Measurements from ENCODE around the gene MALL. TPM values are rescaled to one million over a fixed set of nuclear protein-coding genes. Genes with fewer than 3 reads are reported as not detected.
"Not testable (repeated sequence)": the region's sequence is repeated elsewhere in the genome, so short reads cannot be mapped to it uniquely, and the experiment has no call there.

The MALL gene
- total RNA-seq, 1 donor from 2014 or later: 1.2 TPM

DNA sequence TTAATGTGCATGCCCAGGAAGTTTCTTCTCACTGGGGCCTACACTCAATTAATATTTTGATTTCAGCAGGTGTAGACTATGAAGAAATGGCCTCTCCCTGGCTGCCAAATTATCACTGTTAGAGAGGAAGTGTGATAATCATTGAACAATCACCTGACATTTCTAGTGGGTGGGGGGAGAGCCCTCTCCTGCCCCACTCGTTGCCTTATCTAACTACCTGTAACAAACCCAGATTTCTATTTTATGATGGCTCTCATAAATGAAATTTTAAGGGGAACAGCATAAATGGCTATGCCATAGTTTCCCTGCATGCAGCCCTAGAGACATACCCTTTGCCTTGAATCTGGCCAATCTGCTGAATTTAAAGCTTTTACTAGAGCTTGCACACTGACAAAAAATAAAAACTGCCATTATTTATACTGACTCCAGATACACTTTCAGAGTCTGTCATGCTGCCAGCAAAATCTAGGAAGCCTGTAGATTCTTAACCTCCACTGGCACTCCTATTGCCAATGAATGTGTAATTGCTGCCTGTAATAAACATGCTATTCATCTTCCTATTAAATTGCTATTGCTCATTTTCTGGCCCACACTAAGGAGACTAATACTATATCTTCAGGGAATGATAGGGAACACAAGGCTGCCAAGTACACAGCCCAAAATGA, 55.8 kb downstream of the MALL start:
- H3K4me1 Mint-ChIP-seq: not testable (repeated sequence)

DNA sequence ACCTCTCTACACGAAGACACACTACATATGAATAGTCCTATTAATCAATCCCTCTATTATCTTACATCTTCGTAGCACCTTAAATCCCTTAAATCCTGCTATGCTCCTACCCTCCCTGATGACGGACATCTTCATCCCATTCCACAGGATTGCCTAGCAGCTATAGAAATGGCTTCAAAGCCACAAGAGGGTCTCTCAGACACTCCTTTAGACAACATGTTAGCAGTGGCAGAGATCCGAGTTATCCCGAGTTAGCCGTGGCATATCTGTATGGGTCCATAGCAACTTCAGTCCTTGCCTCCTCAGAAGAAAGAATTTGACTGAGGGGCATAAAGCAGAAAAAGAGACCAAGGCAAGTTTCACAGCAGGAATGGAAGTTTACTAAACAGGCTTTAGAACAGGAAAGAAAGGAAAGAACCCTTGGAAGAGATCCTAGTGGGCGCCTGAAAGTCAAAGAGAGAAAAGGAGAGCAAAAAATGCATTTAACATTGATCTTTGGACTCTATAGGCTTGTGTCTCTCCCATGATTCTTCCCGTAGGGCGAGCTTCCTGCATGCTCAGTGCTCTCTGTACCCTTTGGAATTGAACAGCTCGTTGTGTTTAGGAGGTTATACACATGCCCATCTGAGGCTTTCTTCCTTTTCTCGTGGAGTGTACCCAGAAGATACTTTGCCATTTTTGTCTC, 56.5 kb downstream of the MALL start:
- H3K36me3 Mint-ChIP-seq (ENCODE audit: low read depth); H3K27ac Mint-ChIP-seq; H3K4me3 Mint-ChIP-seq; H3K27me3 Mint-ChIP-seq; H3K4me1 Mint-ChIP-seq; DNase-seq; intact Hi-C loops (cut with micrococcal nuclease); H3K9me3 Mint-ChIP-seq: not testable (repeated sequence)

More for the DNA sequence above, 55.8 kb downstream of the MALL start:
- DNase-seq; H3K27me3 Mint-ChIP-seq; H3K9me3 Mint-ChIP-seq; H3K4me3 Mint-ChIP-seq; H3K27ac Mint-ChIP-seq; intact Hi-C loops (cut with micrococcal nuclease); H3K36me3 Mint-ChIP-seq (ENCODE audit: low read depth): not testable (repeated sequence)

DNA sequence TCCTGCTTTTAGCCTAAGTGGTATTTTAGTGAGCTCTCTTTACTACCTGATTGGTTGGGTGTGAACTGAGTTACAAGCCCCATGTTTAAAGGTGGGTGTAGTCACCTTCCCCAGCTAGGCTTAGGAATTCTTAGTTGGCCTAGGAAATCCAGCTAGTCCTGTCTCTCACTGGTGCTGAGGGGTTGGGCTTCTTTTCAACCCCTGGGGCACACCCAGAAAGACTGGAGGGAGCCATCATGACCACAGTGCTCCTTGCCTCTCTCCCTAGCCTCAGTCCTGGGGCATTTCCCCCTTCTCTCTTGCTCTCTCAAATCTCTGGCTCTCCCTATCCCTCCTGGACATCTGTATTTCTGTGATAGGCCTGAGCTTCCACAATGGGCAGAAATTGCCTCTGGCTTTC, 57.6 kb downstream of the MALL start:
- H3K4me3 Mint-ChIP-seq; intact Hi-C loops (cut with micrococcal nuclease); H3K36me3 Mint-ChIP-seq (ENCODE audit: low read depth); H3K27ac Mint-ChIP-seq; H3K27me3 Mint-ChIP-seq; DNase-seq; H3K4me1 Mint-ChIP-seq; H3K9me3 Mint-ChIP-seq: not testable (repeated sequence)

DNA sequence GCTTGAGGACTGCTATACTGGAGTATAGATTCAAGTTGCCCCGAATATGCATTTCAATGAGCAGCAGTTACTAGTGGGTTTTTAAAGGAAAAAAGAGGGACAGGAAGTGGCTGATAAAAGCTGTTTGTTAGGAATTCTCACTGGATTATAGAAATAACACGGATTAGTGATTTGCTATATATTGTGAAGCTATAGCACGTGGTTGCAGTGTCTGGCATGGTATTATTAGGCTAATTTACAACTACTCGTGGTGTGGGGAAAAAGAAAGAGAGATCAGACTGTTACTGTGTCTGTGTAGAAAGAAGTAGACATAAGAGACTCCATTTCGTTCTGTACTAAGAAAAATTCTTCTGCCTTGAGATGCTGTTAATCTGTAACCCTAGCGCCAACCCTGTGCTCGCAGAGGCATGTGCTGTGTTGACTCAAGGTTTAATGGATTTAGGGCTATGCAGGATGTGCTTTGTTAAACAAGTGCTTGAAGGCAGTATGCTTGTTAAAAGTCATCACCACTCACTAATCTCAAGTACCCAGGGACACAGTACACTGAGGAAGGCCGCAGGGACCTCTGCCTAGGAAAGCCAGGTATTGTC, 59.7 kb downstream of the MALL start:
- DNase-seq; H3K36me3 Mint-ChIP-seq (ENCODE audit: low read depth); H3K27ac Mint-ChIP-seq; H3K4me3 Mint-ChIP-seq; intact Hi-C loops (cut with micrococcal nuclease); H3K4me1 Mint-ChIP-seq; H3K9me3 Mint-ChIP-seq; H3K27me3 Mint-ChIP-seq: not testable (repeated sequence)

DNA sequence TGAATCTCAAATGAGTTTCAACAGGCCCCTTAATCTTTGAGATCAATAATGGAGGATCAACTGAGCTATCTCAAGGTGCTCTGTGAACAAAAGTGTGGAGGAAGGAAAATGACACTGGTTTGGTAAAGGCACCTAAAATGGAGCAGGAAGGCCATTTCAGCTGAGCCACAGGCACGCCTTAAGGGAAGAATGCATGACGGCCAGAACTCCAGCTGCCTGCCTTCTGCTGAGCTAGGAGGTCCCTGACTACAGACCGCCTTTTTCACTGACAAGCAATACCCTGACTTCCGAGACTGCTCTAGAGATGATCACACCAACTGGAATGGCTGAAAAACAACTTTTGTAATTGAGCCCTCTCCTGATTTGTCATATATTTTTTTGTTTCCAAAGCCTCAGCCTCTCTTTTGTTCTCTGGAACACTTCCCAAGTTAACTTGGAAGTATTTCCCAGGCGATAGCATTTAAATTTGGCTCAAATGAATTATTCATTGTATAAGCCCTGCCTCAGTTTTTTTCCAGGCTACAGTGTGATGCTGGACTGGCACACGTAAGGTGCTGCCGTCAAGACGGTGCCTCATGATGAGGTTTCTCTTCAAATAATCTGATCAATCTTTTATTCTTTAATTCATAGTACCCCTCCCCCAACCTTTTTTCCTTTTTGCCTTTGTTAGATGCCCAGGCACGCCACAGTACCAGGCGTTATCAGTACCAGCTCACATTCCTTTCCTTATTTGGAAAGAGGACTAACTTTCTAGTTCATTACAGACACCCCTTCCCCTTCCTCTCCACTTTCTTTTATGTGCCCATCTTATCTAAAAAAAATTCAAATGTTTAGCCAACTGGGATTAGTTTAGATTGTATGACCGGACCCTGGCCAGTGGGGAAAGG, 60.9 kb downstream of the MALL start:
- H3K4me1 Mint-ChIP-seq; intact Hi-C loops (cut with micrococcal nuclease); H3K4me3 Mint-ChIP-seq; H3K9me3 Mint-ChIP-seq; H3K27ac Mint-ChIP-seq; H3K27me3 Mint-ChIP-seq; H3K36me3 Mint-ChIP-seq (ENCODE audit: low read depth): not testable (repeated sequence)
- peak; percentile 50 for DNase-seq

DNA sequence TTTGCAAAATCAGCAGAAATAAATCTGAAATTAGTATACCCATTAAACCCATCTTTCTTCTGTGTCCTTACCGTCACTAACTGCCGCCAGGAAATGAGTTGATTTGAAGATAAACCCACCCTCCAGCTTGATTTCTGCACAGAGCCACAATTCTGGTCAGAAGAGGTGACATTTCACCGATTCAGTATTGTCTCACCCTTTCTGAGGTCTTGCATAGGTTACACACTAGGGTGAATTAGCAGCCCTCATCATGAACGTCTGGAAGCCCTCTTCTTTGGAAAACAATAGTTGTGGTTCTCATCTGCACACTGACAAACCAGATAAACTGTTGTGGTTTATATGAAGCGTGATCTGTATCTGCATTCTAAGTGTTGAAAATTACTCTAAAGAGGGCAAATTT, 61.9 kb downstream of the MALL start:
- H3K4me1 Mint-ChIP-seq; DNase-seq; H3K36me3 Mint-ChIP-seq (ENCODE audit: low read depth); H3K27ac Mint-ChIP-seq; intact Hi-C loops (cut with micrococcal nuclease); H3K9me3 Mint-ChIP-seq; H3K27me3 Mint-ChIP-seq; H3K4me3 Mint-ChIP-seq: not testable (repeated sequence)

DNA sequence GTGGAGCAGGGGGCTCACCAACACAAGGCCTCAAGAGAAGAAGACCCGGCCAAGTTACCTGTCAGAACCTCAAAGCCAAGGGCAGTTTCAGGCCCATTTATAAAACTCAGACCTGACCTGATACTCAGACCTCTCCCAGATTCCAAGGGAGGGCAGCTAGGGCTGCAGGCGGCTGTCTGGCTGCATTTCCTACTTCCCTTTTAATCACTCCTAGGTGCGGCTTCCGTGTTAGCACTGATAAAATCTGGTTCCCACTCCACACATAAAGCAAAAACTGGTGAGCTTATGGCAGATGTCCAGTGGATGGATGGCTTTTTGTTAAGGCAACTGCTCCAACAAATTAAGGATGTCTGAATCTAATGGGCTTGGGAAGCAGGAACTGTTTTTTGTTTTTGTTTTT, 63.5 kb downstream of the MALL start:
- H3K36me3 Mint-ChIP-seq (ENCODE audit: low read depth); DNase-seq; H3K4me3 Mint-ChIP-seq; intact Hi-C loops (cut with micrococcal nuclease); H3K4me1 Mint-ChIP-seq; H3K9me3 Mint-ChIP-seq; H3K27me3 Mint-ChIP-seq; H3K27ac Mint-ChIP-seq: not testable (repeated sequence)

DNA sequence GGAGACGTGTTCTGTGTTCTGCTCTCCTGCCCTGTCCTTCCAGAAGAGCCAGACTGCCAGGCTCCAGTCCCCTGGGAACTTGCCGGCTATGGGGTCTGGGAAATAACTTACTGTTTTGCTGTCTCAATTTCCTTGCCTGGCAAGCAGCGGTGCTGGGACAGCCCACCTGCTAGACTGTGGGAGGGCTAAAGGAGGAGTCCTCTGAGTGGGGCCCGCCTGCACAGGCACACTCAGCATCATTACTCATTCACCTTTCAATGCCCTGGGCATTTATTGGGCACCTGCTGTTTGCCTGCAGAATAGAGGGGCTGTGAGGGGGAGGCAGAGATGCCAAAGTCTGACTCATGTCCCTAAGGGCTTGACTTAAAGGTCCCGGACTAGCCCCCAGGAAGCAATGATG, 65.4 kb downstream of the MALL start:
- H3K27me3 Mint-ChIP-seq; intact Hi-C loops (cut with micrococcal nuclease); H3K4me1 Mint-ChIP-seq; DNase-seq; H3K27ac Mint-ChIP-seq; H3K9me3 Mint-ChIP-seq; H3K36me3 Mint-ChIP-seq (ENCODE audit: low read depth); H3K4me3 Mint-ChIP-seq: not testable (repeated sequence)

DNA sequence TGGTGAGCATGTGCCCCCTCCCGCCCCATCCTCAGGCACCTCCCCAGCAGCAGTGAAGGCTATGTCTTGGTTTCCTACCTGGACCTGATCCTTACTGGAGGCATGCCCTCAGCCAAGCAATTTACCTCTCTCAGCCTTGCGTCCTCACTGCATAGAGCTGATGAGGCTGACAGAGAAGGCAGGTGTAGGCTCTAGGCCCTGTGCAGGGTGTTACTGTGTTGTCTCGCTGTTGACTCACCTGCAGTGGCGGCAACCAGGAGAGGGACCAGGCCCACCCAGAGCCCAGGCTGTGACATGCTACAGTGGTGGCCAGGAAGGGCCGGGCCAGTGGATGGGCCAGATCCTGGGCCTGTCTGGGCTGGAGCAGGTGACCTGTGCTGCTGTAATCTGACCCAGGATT, 65.9 kb downstream of the MALL start:
- not testable (repeated sequence) for H3K4me3 Mint-ChIP-seq, H3K27me3 Mint-ChIP-seq, H3K4me1 Mint-ChIP-seq

DNA sequence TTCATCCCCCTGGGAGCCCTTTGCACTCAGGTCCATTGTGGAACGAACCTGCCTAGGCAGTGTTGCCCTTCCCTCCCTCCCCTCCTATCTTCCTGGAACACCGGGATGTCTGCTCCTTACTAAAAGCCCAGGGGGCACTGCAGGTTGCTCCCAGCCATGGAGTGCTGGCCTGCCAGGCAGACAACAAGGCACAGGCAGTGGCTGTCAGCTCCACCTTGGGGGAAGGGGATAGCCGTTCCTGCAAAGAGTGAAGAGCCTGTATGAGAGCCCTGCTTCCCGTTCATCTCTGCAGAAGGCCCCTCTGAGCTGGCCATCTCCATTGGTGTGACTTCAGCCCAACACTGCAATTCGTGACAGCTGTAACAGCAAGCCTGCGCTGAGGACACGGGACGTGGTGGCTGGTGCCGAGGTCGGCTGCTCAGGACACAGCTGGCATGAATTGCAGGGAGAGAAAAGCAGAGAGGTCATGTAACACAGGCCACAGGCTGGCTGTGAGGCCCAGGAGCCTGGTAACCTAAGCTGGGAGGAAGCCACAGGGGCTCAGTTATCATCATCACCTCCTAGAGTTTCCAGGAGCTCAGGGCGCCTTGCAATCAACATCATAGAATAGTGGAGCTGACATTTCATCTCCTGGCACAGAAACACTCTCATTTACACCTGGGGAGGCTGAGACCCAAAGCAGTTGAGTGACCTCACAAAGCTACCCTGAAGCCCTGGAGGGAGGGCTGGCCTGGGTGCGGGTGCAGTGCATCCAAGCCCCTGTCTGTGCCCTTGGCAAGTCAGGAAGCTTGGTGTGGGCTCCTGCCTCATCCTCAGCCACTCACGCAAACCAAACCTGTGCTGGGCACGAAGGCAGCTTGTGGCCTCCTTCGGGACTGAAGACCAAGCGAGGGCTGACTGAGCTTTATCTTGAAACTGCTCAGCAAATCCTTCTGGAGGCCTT, 67.1 kb downstream of the MALL start:
- H3K4me1 Mint-ChIP-seq; intact Hi-C loops (cut with micrococcal nuclease); H3K9me3 Mint-ChIP-seq; DNase-seq; H3K4me3 Mint-ChIP-seq; H3K27ac Mint-ChIP-seq; H3K27me3 Mint-ChIP-seq; H3K36me3 Mint-ChIP-seq (ENCODE audit: low read depth): not testable (repeated sequence)

More for the DNA sequence above, 65.9 kb downstream of the MALL start:
- H3K9me3 Mint-ChIP-seq; H3K27ac Mint-ChIP-seq; DNase-seq; H3K36me3 Mint-ChIP-seq (ENCODE audit: low read depth); intact Hi-C loops (cut with micrococcal nuclease): not testable (repeated sequence)

DNA sequence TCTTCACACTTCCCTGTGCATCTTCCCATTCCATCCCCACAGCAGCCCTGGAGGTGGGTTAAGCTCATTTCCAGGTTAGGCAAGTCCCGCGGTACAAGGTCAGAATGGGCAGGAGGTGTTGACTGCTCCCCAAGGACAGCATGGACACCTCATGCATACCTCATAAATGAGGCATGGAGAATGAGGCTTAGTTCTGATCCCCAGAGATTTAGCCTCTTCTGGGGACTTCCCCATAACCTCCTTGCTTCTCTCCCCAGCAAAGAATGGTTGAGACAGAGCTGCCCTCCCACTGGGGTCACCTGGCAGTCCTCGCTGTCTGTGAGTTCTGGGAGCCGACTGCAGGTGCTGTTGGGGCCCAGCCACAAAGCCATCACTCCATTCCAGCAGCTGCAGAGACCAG, 68.4 kb downstream of the MALL start:
- H3K4me3 Mint-ChIP-seq; H3K9me3 Mint-ChIP-seq; H3K27me3 Mint-ChIP-seq; intact Hi-C loops (cut with micrococcal nuclease); H3K27ac Mint-ChIP-seq; DNase-seq; H3K4me1 Mint-ChIP-seq; H3K36me3 Mint-ChIP-seq (ENCODE audit: low read depth): not testable (repeated sequence)

DNA sequence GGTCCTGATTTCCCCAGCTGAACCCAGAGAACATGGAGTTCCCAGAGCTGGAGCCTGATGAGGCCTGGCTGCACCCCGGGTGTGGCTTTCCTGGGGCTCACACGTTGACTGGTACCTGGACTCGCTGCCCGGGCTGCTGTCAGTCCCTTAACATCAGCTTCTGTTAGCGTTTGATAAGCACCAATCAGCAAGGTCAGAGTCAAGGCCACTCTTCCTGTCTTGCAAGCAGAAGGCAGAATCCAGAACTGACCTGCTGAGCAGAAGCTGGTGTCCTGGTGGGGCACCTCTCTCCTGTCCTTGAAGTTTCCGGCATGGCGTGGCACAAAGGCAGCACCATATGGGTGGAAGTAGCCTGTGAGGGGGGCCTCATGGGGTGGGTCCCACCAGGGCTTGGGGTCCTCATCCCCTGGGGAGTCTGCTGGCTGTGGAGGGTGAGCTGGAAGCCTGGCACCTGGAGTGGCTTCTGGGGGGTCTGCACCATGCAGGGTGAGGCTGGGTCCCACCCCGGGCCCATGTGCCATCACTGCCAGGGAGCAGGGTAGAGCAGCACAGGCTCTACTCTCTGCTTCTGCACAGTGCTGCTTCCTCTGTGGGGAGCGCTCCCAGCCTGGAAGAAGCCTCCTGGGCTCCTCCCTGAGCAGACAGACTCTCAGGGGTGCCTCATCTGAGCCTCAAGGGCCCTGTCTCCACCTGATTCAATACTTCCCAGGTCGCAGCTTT, 73.5 kb downstream of the MALL start:
- DNase-seq; H3K27me3 Mint-ChIP-seq; intact Hi-C loops (cut with micrococcal nuclease); H3K9me3 Mint-ChIP-seq; H3K4me3 Mint-ChIP-seq; H3K4me1 Mint-ChIP-seq; H3K27ac Mint-ChIP-seq; H3K36me3 Mint-ChIP-seq (ENCODE audit: low read depth): not testable (repeated sequence)

DNA sequence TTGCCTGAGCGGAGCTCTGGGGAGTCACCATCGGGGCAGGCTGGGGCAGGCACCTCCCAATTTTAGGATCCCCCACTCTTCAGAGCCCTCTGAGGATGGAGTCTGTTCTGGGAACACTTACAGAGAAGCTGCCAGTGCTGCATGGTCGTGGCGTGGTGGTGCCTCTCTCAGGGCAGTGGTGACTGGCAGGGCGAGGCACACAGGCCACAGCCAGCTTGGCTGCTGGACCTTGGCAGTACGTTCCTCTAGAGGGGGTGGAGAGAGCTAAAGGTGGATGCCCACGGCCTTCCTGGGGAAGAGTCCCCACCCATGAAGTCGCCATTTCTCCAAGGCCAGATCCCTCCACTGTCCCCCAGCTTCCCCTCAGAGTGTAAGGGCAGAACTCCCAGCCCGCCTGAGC, 78.3 kb downstream of the MALL start:
- H3K4me3 Mint-ChIP-seq; H3K27me3 Mint-ChIP-seq; H3K36me3 Mint-ChIP-seq (ENCODE audit: low read depth); H3K9me3 Mint-ChIP-seq; DNase-seq; intact Hi-C loops (cut with micrococcal nuclease); H3K27ac Mint-ChIP-seq; H3K4me1 Mint-ChIP-seq: not testable (repeated sequence)
